ENCODE results near the gene GLP1R.

DNA sequence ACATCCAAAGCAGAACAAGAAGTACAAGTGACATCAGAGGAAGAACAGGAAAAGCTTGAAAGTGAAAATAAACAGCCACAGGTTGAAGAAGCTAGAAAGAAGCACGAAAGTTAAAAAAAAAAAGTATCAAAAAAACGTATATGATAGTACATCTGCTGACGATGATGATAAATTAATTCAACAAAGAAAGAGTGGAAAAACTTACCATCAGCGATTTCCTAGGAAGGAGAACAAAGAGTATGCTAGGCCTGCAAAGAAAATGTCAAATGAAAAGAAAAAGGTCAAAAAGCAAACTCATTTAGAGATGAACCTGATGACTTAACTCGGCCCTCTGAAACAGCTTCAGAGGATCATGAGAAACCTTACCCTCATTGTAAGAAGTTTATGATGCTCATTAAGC is 62.7 kb downstream of the GLP1R start:
- TF ChIP-seq GATA2 (IDR thresholded peaks at IDR 0.05; ENCODE audit: low read depth, low read length): no peak
- no peak for TF ChIP-seq GATA3 (IDR thresholded peaks at IDR 0.05; ENCODE audit: low read depth, low read length)

All from SH-SY5Y (cell line).